ENCODE data around the gene COL17A1. TPM values are rescaled to one million over a fixed set of nuclear protein-coding genes. Genes with fewer than 3 reads are reported as not detected.

Gene COL17A1
- total RNA-seq, 1 experiment from 2014 or later = 3.5 TPM

DNA sequence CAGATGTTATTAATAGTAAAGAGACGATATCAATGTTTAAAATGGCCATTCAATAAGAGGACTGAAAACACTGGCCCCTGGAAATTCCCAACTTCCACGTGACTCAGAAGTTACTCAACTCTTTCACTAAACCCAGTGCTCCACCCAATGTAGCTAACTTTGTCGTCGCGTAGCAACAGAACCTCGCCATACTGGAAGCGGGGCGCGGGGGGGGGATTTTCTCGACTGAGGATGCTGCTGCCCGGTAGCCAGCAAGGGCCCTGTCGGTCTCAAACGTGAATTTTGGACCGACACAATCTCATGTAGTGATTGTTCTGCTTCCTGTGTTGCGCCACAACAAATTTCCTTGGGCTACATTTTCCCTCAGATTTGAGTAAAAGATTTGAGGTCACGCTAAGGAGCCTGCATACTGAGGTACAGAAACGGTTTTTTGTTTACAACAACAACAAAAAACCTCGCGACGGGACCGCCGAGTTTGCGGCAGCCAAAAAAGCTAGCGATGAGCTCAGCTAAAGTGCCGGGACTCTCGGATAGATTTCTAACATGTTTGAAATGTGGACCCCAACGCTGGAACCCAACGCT lies 35.3 kb upstream of the COL17A1 start:
- Histone ChIP-seq H3K36me3 (ENCODE audit: control insufficient read depth in 1 of 2, insufficient read depth in 2 of 2, low read length in 2 of 2) (peaks cover under 1 to 10% of the 10 kb centered on the region in 2 experiments; a peak in 2 of 4 replicates), H3K27ac (ENCODE audit: low read depth, low read length) (peak overlapping the region; percentile 96), H3K27me3 (ENCODE audit: insufficient read depth, low read length) (no peaks in the 10 kb centered on the region), H3K4me1 (ENCODE audit: control insufficient read depth in 1 of 2, insufficient read depth in 2 of 2, low read length in 2 of 2) (peaks cover 48 to 70% of the 10 kb centered on the region in 2 experiments), H2AFZ (ENCODE audit: low read depth, low read length, poor library complexity, severe bottlenecking) (no peak overlapping the region), H4K20me1 (ENCODE audit: insufficient read depth) (no peaks in the 10 kb centered on the region), H3K9me2 (ENCODE audit: insufficient read depth) (no peaks in the 10 kb centered on the region), H3K4me2 (ENCODE audit: low read length) (peak overlapping the region; percentile 89), H3K79me2 (ENCODE audit: insufficient read depth, low read length) (peaks cover 23% of the 10 kb centered on the region), H3K9me3 (ENCODE audit: control insufficient read depth in 1 of 2, insufficient read depth in 1 of 2, low read depth in 1 of 2, low read length in 2 of 2) (no peaks in the 10 kb centered on the region), H3K9ac (ENCODE audit: low read length) (peak overlapping the region; percentile 89), H3K4me3 (replicated peaks in 1 of 2; ENCODE audit: low read depth in 1 of 2, low read length in 2 of 2) (peak overlapping the region; percentile 57 to 64)
- ChIA-PET RAD21 (ENCODE audit: low non-redundant PET in 1 of 2, low total read pairs in 2 of 2, uncharacterized antibody in 2 of 2, unreplicated experiment in 2 of 2) (interaction anchor here in 1 of 2 experiments (0.7 to 1.4 kb wide), 2 partner anchors 231 to 233 kb away, joined by 3 read pairs; no protein-coding TSS in a partner anchor), POLR2A (interaction anchor here (0.6 to 2.7 kb wide), 20 partner anchors 9 to 1281 kb away, joined by 3 to 18 read pairs (median 4); partner anchors contain the start of gene CFAP58), CTCF (interaction anchor here (0.6 to 4.5 kb wide), 26 partner anchors 11 to 640 kb away, joined by 3 to 37 read pairs (median 5); no protein-coding TSS in a partner anchor)
- ATAC-seq = peak; percentile 31
- BruUV-seq (replicated peaks) = TSS peak; percentile 80
- TF ChIP-seq POLR2A (IDR thresholded peaks at IDR 0.05; ENCODE audit: borderline replicate concordance, extremely low read depth, insufficient read depth, insufficient read length) (peak; percentile 40), SRF (IDR thresholded peaks at IDR 0.05; ENCODE audit: low read depth) (no peak), SP1 (IDR thresholded peaks at IDR 0.05; ENCODE audit: low read depth) (no peak), EZH2phosphoT487 (IDR thresholded peaks at IDR 0.05; ENCODE audit: borderline replicate concordance) (no peak), ZFX (IDR thresholded peaks at IDR 0.05) (no peak), YY1 (IDR thresholded peaks at IDR 0.05; ENCODE audit: extremely low read depth, insufficient replicate concordance, low read depth, low read length) (peak; percentile 88), JUND (IDR thresholded peaks at IDR 0.05) (no peak), POLR2AphosphoS5 (IDR thresholded peaks at IDR 0.05; ENCODE audit: low read depth, low read length) (peak; percentile 67; the same call in 1 of the 2 replicates), EGR1 (IDR thresholded peaks at IDR 0.05; ENCODE audit: low read depth) (no peak), RAD21 (IDR thresholded peaks at IDR 0.05; ENCODE audit: low read depth) (no peak)
- TF ChIP-seq, protein P1, sequence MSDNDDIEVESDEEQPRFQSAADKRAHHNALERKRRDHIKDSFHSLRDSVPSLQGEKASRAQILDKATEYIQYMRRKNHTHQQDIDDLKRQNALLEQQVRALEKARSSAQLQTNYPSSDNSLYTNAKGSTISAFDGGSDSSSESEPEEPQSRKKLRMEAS (IDR thresholded peaks at IDR 0.05) = no peak
- peak; percentile 98 for DNase-seq (ENCODE audit: low read depth, low spot score)
- intact Hi-C loops (cut with micrococcal nuclease) = loop anchor here (1.0 to 5.0 kb wide), 4 partner anchors 146 to 409 kb away; partner anchors contain the start of genes CFAP58 and GSTO2
